Measurements from ENCODE around the gene RSAD2.
A peak's percentile ranks its signal among the peaks of the same experiment; 100 is the strongest.

Gene RSAD2

DNA sequence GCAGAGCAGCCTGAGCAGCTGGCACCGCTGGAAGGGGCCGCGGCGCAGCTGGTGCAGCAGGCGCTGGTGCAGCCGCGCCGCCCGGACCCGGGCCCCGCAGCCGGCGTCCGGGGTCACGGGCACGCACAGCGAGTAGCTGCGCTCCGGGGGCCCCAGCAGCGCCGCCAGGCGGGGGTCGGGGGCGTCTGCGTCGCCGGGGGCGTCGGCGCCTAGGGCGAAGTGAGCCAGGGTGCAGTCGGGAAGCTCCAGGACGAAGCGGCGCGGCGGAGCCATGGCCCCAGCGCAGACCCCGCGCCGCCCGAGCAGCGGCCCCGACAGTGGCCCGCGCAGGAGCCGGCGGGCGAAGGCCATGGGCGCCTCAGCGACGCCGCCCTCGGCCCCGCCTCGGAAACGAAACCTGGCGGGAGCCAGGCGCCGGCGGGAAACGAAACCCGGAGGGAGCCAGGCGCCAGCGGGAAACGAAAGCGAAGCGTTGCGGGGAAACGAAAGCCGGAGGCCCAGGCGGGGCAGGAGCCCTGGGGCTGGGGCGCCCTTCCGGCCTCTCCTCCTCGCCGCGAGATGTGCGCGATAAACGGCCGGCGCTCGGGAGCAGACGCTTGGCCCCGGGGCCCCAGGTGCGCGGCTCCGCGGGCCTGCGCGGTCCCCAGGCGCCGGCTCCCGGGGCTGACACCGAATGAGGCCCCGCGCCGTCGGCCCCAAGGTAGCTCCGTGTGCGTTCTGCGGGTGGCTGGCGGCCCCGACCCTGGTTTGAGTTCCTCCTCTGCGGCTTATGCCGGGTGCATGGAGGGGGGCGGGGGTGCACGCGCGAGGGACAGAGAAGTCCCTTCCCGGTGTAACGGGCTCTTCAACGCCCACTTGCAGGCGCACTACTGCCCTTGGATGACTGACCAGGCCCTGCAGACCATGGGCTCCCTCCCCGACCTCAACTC, 12.0 kb upstream of the RSAD2 start, which contains the start of gene CMPK2:
Gene CMPK2, minus strand, starts transcription at position 562 of the 929 bp plus-strand sequence. Its CDS starts 211 bp downstream, at position 351.
- peak; percentile 86 for DNase-seq (ENCODE audit: low read depth)
- peak within 1 kb of the TSS; percentile 63 for H3K4me3 ChIP-seq (ENCODE audit: low read depth, low read length)
- TF ChIP-seq POLR2A (IDR thresholded peaks at IDR 0.05; ENCODE audit: extremely low read depth, insufficient read length) (no peak), MAX (IDR thresholded peaks at IDR 0.05; ENCODE audit: low read depth, low read length) (peak; percentile 64; the same call in 1 of the 2 replicates), MYC (IDR thresholded peaks at IDR 0.05; ENCODE audit: low read depth, low read length) (0 out of 2 replicates have a peak, but pooled peaks have one; percentile 9), CTCF (IDR thresholded peaks at IDR 0.05; ENCODE audit: low read depth, low read length) (peak; percentile 23)

DNA sequence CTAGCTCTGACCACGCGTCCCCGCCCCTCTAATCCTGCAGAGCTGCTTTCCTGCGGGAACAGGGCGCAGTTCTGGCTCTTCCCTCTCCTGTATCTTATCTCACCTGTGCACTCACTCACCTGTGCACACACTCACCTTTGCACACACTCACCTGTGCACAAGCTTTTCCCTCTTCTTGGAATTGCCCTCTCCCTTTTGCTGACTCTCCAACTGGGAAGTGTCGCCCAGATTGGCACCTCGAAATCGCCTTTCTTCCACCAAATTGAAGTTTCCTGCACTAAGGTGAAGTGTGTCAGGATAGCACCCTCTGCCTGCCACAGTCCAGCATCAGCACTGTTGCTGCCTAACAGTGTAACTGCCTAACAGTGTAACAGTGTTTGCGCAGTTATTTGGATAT, 11.3 kb upstream of the RSAD2 start:
- DNase-seq (ENCODE audit: low read depth): peak; percentile 72
- H3K4me3 ChIP-seq (ENCODE audit: low read depth, low read length): peak overlapping the region; percentile 63
- TF ChIP-seq CTCF (IDR thresholded peaks at IDR 0.05; ENCODE audit: low read depth, low read length) (peak; percentile 66), MYC (IDR thresholded peaks at IDR 0.05; ENCODE audit: low read depth, low read length) (no peak), MAX (IDR thresholded peaks at IDR 0.05; ENCODE audit: low read depth, low read length) (peak; percentile 29; the same call in 1 of the 2 replicates)

- no peak overlapping the region for H3K4me3 ChIP-seq (ENCODE audit: low read depth, low read length)
- TF ChIP-seq POLR2A (IDR thresholded peaks at IDR 0.05; ENCODE audit: extremely low read depth, insufficient read length): no peak
- TF ChIP-seq MAX (IDR thresholded peaks at IDR 0.05; ENCODE audit: low read depth, low read length): no peak
- no peak for TF ChIP-seq CTCF (IDR thresholded peaks at IDR 0.05; ENCODE audit: low read depth, low read length)
- TF ChIP-seq MYC (IDR thresholded peaks at IDR 0.05; ENCODE audit: low read depth, low read length): no peak
- DNase-seq (ENCODE audit: low read depth): no peak
Measured at GRCh38 chr2:6866982-6867381, 10.6 kb upstream of the RSAD2 start.

- TF ChIP-seq POLR2A (IDR thresholded peaks at IDR 0.05; ENCODE audit: extremely low read depth, insufficient read length) (no peak), MYC (IDR thresholded peaks at IDR 0.05; ENCODE audit: low read depth, low read length) (no peak), CTCF (IDR thresholded peaks at IDR 0.05; ENCODE audit: low read depth, low read length) (no peak), MAX (IDR thresholded peaks at IDR 0.05; ENCODE audit: low read depth, low read length) (no peak)
- DNase-seq (ENCODE audit: low read depth): peak; percentile 45
- H3K4me3 ChIP-seq (ENCODE audit: low read depth, low read length): no peak overlapping the region
Measured at GRCh38 chr2:6872394-6872793, 5.2 kb upstream of the RSAD2 start.

GRCh38 chr2:6874032-6874431, 3.5 kb upstream of the RSAD2 start:
- no peak for DNase-seq (ENCODE audit: low read depth)
- no peak for TF ChIP-seq CTCF (IDR thresholded peaks at IDR 0.05; ENCODE audit: low read depth, low read length)
- TF ChIP-seq MYC (IDR thresholded peaks at IDR 0.05; ENCODE audit: low read depth, low read length): no peak
- no peak for TF ChIP-seq MAX (IDR thresholded peaks at IDR 0.05; ENCODE audit: low read depth, low read length)

More at GRCh38 chr2:6874032-6874431, 3.5 kb upstream of the RSAD2 start:
- H3K4me3 ChIP-seq (ENCODE audit: low read depth, low read length): no peak overlapping the region

Measured in NB4 (cell line).